HG02852 (cell line): ENCODE measurements around the gene PROSER2.
"Not testable (repeated sequence)": the region's sequence is repeated elsewhere in the genome, so short reads cannot be mapped to it uniquely, and the experiment has no call there.

Experiments used
- ATAC-seq: cut with Tn5 transposase; IDR thresholded peaks from one replicate; pipeline ENCODE4 v1.9.1; 2021; ENCODE audit warnings: mild to moderate bottlenecking, moderate library complexity; ENCODE audit not compliant: unreplicated experiment

PROSER2 gene

DNA sequence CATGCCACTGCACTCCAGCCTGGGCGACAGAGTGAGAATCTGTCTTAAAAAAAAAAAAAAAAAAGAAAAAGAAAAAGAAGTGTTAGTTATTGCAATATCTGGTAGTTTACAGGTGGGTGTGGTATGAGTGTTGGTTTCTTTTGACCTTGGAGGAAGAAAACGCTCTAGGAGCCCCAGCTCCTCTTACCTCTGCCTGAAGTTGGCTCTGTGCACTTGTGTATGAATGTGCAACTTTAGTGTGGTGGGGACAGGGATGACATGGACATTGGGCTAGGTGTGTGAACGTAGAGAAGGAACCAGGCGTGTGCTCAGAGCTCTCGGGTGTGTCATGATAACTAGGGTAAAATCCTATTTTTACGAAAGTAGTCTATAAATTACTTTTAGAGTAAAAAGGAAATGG is 11.9 kb downstream of the PROSER2 start:
- ATAC-seq, result no peak

DNA sequence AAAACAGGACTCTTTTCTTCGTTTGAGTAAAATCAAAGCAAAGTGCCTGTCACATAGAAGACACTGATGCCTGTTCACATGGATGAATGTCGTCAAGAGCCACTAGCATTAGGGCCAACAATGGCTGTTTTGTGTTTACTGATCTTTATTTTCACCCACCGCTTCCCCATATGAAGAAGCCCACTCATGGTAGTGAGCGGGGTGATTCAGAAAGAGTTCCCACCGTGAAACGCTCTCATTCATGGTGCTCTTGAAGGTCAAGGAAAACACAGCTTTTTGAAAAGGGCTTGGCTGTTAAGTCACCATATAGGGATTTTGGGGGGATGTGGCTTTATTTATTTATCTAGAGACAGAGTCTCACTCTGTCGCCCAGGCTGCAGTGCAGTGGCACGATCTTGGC is 12.5 kb downstream of the PROSER2 start:
- no peak for ATAC-seq

DNA sequence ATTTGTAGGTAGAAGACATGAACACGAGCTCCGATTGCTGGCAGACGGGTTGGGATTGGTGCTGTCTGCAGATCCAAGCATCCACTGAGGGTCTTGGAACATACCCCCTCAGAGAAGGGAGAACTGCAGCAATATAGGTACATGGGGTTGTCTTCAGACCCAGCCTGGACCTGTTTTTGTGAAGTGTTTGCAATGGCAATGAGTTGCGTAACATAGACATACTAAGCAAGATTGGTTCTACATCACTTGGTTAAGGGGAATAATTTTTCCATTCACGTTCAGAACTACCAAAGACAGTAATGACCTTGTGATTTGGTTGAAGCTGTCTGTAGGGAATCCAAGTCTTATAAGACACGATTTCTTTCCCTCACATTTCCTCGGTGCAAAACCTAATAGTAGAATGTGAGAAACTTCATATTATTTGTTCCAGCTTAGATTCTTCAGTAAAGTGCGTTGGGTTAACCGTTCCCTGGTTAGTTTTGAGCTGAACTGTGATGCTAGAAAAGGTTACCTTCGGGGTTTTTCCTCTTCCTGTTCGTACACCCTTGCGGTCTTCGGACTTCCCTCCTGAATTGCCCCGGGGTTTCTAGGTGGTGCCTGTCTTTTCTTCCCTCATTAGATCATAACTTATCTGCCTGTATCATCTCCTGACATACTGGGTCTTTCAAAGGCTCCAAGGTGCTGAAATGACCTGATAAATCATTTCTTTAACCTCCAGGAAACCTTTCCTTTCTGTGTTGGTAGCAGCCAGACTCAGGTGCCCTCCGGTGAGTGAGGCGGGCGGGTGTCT is 14.4 kb downstream of the PROSER2 start:
- ATAC-seq, result no peak

DNA sequence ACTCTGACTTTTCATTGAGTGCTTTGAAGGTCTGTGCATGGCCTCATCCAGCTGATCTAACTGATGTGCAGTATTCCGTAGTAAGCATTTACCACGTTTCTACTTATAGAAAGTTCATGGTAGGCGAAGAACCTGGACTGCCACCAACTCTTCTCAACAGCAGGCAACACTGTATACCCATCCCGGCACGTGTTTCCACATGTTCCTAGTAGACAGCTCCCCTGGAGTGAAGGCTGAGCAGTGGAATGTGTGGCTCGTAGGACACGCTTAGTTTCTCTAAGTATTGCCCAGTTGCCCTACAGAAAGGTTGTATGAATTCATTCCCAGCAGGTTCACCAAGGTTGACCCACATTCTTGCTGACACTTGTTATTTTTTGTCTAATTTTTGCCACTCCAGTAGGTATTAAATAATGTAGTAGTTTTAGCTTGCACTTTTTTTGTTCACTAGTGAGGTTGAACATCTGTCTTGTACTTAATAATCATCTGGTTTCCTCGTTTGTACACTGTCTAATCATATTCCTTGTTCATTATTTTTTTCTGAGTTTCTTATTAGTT is 15.2 kb downstream of the PROSER2 start:
- no peak for ATAC-seq

DNA sequence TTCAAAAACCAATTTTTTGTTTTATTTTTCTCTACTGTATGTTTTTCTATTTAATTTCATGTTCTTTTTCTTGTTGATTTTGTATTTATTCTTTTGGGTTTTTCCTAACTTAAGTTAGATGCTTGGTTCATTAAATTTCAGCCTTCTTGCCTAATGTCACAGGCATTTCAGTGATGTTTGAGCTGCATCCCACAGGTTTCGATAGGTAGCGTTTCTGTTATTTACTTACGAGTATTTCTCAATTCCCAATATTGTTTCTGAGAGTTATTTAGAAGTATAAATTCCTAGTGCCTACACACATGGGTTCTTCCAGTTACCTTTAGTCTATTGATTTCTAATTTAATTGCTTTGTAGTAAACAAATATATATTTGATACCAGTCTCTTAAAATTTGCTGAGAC is 18.2 kb downstream of the PROSER2 start:
- ATAC-seq, result no peak

DNA sequence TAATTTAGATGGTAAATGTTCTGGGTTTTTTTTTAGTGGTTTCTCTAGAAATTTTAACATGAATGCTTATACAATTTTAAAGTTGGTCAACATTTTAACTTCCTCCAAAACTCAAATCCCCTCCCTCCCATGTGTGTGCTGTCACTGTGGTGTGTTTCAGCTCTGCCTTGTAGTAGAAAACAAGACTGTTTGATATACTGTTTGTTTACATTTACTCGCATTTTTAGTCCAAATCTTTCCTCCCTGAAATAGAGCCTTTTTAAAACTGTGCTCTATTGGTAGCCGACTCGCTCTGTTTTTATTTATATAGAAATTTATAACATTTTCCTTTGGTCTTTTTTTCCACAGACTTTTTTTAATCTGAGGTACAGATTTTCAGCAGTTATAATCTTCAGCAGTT is 19.3 kb downstream of the PROSER2 start:
- no peak for ATAC-seq

DNA sequence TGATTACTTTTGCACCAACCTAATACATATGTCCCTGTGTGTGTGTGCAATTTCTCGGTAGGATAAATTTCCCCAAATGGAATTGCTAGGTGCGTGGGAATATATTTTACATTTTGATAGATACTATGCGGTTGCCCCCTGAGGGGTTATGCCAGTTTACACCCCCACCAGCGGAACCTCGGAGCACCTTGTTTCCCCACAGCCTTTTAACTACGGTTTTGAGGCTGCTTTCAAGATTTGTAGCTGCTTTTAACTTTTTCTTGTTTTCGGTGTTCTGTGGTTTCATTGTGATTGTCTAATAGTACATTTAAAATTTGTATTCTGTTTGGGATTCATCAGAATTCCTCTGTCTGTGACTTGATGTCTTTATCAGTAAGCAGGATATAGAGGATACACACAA is 22.0 kb downstream of the PROSER2 start:
- ATAC-seq, result no peak

DNA sequence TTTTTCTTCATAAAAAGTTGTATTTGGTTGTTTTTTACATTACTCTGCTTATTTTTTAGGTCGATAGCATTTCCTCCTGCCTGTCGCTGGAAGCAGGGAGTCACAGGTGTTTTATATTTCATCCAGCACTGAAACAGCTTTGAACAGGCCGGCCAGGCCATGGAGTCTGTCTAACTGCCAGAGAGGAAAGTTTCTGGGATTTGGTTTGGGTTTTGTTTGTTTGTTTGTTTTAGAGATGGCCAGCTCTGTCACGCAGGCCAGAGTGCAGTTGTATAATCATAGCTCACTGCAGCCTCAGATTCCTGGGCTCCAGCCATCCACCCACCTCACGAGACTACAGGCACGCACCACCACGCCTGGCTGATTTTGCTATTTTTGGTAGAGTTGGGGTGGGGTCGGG is 23.4 kb downstream of the PROSER2 start:
- ATAC-seq, result no peak

DNA sequence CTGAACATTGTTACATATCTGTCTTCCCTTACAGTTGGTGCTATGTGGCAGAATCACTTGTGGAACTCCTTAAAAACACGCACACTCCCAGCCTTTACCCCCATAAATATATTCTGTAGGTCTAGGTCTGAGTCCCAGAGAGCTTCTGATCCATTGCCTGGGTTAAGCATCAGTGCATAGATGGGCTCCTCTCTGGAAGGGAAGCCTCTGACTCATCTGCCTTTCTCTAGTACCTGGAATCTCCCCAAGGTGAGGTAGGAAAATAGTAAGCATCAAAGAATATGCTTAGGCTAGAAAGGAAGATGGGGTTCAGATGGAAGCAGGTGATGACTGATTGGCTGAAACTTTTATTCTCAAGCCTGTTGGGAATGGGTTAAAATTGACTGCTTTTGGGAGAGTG is 26.1 kb downstream of the PROSER2 start:
- no peak for ATAC-seq

DNA sequence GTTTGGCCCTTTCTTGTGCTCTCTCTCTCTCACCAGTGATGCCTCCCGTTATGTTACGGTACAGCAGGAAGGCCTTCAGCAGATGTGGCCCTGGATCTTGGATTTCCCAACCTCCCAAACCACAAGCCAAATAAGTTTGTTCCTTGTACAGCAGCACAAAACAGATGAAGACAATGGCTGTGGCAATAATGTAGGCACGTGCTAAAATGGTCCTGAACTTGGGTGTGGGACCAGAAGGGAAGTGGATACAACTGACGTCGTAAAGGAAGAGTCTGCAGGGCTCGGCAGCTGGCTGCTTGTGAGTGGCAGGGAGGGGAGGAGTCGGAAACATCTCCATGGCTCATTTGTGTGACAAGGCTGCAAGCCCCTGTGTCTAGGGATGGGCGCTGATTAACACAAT is 26.8 kb downstream of the PROSER2 start:
- ATAC-seq, result no peak

DNA sequence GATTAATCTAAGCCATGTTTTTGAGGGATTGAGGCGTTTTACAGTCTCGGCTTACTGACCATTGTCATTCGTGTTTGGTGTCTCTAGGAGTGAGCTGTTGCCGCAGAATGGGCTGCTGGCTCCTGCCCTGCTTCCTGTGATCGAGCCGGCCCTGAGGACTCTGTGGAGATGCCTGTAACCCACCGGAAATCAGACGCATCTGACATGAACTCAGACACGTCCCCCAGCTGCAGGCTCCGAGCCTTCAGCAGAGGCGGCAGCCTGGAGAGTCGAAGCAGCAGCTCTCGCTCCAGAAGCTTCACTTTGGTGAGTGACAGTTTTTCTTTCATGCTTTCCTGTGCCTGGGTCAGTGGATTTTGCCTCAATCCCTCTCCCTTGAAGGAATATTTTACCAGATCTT is 28.8 kb downstream of the PROSER2 start:
- no peak for ATAC-seq

DNA sequence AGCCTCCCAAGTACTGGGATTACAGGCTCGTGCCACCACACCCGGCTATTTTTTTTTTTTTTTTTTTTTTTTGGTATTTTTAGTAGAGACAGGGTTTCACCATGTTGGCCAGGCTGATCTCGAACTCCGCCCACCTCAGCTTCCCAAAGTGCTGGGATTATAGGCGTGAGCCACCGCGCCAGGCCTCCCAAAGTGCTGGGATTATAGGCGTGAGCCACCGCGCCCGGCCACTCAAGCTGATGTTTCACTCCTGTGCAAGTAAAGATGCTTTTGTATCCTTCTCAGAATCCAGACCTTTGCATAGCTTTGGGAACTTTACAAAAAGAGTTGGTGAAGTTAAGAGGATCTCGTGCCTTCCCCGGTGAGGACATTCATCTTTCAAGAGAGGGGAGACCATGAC is 29.5 kb downstream of the PROSER2 start:
- not testable (repeated sequence) for ATAC-seq

DNA sequence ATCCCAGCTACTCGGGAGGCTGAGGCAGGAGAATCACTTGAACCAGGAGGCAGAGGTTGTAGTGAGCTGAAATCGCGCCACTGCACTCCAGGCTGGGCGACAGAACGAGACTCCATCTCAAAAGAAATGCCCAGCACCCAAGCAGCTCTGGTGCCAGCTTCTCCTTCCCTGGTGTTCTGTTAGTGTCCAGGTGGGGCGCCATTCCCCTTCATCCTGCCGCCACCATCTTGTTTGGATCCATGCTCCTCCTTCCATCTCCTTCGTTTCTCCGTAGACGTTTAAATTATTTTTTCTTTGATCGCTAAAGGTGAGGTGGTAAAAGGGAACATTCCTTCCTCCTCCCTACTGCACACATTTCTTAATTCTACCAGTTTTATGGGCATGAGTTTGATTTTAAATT is 30.3 kb downstream of the PROSER2 start:
- no peak for ATAC-seq

DNA sequence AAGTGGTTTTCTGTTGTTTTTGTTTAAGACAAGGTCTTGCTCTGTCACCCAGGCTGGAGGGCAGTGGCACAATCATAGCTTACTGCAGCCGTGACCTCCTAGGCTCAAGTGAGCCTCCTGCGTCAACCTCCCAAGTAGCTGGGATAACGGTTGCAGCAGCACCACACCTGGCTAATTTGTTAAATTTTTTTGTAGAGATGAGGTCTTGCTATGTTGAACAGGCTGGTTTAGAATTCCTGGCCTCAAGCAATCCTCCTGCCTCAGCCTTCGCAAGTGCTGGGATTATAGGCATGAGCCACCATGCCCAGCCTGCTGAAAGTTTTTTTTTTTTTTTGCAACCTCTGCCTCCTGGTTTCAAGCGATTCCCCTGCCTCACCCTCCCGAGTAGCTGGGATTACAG is 31.1 kb downstream of the PROSER2 start:
- no peak for ATAC-seq

DNA sequence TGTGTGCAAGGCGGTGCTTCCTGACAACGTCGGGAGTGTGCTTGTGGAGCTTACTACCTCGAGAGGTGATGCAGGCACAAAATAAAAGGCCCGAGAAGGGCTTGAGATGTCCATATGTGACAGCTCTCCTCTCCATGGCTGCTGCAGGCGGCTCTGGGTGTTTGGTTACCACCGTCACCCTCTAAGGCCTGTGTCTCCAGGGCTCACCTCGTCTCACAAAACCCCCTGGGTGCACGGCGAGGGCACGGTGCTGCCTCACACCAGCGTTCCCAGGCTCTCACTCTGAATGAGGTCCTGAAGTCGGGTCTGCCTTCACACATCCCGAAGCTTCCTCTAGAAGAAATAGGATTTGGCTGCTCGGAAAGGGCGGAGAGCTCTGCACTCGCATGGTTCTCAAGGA is 32.9 kb downstream of the PROSER2 start:
- no peak for ATAC-seq

DNA sequence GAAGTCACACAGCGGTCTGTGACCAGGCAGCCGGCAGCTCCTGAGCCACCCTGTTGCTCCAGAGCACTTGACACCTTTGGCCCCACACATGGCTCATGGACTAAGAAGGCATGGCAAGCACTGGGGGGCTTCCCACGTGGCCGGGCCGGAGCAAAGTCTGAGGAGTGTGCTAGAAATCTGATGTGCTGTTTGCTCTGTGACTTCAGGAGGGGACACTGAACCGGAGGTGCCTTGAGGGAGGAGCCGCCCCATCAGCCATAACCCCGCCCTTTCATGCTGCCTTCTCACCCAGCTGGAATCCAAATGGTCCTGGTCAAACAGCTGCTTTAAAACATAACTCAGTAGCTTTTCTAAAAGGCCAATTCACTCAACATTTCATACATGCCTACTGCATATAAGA is 33.5 kb downstream of the PROSER2 start:
- no peak for ATAC-seq

DNA sequence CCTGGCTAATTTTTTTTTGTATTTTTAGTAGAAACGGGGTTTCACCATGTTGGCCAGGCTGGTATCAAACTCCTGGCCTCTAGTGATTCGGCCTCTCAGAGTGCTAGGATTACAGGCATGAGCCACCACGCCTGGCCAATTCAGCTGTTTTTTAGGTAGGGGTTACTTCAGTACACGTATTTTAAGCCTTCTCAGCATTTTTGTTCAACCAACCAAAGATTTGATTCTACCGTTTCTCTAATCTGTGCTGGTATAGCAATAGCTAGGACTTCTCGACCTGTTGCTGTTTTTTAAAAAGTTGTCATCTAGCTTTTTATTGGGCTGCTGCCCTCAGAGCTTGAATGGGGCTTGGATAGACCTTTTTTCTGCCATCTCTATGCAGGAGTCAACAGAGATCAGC is 34.9 kb downstream of the PROSER2 start:
- ATAC-seq, result no peak

DNA sequence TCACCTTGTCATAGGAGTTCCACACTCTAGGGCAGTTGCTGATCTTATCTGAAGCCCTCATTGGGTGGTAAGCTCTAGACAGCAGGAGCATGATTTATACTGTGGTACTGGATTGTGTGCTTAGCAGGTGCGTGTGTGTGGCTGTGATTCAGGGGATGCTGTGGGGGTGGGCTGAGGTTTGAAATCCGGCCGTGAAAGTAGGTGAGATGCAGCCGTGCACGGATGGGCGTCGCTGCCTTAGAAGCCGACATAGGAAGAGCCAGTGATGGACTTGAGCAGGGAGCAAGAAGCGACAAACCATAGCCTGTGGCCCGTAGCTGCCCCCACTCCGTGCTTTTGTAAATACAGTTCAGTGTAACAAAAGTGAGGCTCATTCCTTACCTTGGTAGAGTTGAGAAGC is 38.2 kb downstream of the PROSER2 start:
- no peak for ATAC-seq

DNA sequence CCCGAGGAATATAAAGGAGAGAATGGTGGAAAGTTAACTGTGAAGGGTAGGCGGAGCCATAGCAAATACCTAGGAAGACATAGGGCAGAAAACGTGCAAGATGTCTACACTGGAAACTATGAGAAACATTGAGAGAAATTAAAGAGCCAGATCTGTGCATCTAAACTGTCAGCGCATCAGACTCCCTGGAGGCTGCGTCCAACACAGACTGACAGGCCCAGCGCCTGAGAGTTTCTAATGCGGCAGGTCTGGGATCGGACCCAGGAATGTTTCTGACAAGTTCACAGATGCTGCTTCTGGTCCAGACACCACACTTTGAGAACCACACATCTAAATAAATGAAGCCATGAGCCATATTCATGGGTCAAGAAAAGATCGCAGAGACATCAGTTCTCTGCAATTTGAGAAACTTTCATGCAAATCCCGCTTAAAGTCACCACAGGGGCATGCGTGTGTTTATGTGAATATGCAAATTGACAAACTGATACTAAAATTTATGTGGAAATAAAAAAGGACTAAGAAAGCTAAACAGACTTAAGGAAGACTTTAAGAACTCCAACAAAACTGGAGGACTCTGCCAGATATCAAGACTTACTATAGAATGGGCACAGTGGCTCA is 38.8 kb downstream of the PROSER2 start:
- no peak for ATAC-seq

DNA sequence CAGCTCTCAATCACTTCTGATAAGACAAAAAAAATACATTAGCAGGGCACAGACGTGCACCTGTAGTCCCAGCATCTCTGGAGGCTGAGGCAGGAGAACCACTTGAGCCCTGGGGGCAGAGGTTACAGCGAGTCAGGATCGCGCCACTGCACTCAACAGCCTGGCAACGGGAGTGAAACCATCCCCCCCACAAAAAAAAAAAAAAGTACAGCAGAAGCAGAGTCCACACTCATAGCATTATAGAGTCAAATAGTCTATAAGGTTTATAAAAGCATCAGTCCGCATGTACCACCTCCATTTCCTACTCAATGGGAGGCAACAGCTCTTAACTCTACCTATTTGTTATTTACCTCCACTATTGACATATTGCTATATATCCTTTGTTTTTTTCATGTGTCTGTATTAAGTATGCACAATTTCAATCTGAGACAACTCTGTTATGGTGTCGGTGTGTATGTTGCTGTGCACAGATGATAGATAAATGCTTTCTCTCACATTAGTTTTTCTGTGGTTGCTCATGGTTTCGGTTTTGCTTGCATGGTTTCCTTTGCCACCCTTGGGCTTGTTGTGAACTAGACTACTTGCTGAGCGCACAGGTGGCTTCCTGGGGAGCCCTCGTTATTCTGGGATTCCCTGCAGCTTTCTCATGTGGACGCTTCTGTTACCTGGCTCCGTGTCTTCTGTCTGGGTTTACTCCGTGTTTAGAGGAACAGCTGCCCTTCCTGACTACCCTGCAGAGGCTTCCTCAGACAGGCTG is 40.4 kb downstream of the PROSER2 start:
- peak; percentile 98 for ATAC-seq

DNA sequence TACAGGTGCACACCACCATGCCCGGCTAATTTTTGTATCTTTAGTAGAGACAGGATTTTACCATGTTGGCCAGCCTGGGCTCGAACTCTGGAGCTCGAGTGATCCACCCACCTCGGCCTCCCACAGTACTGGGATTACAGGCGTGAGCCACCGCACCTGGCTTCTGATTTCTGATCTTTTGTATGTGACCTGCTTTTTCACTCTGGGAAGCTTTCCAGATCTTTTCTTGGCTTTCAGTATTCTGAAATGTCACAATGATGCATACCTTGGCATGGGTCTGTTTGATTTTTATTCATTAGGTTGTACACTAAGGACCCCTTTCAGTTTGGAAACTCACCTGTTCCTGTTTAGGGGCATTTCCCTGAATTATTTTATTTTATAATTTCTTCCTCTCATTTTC is 41.6 kb downstream of the PROSER2 start:
- ATAC-seq, result no peak

DNA sequence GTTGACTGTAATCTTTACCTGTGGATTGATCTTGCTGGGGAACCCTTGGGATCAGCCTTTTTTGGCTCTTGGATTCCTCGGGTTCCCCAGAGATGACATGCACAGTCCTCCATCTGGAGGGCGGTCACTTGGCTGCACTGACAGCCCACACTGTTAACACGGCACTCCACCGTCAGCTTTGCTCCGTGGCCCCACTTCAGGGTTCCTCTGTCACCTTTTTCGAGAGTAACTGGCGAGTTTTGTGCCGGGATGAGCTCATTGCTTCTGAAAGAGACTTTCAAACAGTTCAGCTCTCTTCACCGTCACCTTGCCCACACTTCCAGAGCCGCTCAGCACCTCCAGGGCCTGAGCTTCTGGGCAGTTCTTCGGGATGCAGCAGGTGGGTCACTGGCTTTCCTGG is 42.4 kb downstream of the PROSER2 start:
- ATAC-seq, result no peak
